GM15510 (cell line): Measurements from ENCODE around the gene IFNG.

Source experiments
- POLR2A ChIP-seq: IDR thresholded peaks from 3 replicates; pipeline ENCODE4 v1.6.1; 2011; ENCODE audit warnings: borderline replicate concordance; ENCODE audit not compliant: insufficient read length; ENCODE audit errors: extremely low read depth

The IFNG gene

GRCh38 chr12:68175557-68176061, 16.1 kb upstream of the IFNG start:
- TF ChIP-seq POLR2A: no peak

GRCh38 chr12:68173792-68174191, 14.3 kb upstream of the IFNG start:
- TF ChIP-seq POLR2A: no peak

- no peak for TF ChIP-seq POLR2A
Observed at GRCh38 chr12:68170726-68171125, 11.2 kb upstream of the IFNG start.

- TF ChIP-seq POLR2A: no peak
Observed at GRCh38 chr12:68169213-68169889, 9.8 kb upstream of the IFNG start.

GRCh38 chr12:68166317-68166831, 6.8 kb upstream of the IFNG start:
- no peak for TF ChIP-seq POLR2A

- TF ChIP-seq POLR2A: no peak
Observed at GRCh38 chr12:68163560-68164081, 4.1 kb upstream of the IFNG start.

- TF ChIP-seq POLR2A: no peak
Observed at GRCh38 chr12:68162374-68162773, 2.8 kb upstream of the IFNG start.

- no peak for TF ChIP-seq POLR2A
Observed at GRCh38 chr12:68158432-68158831, 1.1 kb downstream of the IFNG start.

- TF ChIP-seq POLR2A: no peak
Observed at GRCh38 chr12:68157380-68157779, 2.2 kb downstream of the IFNG start.

GRCh38 chr12:68156636-68157035, 2.9 kb downstream of the IFNG start:
- TF ChIP-seq POLR2A: no peak

- no peak for TF ChIP-seq POLR2A
Observed at GRCh38 chr12:68154779-68155178, 4.8 kb downstream of the IFNG start.

GRCh38 chr12:68148261-68148951, 11.1 kb downstream of the IFNG start:
- TF ChIP-seq POLR2A: no peak

GRCh38 chr12:68140556-68140955, 19.0 kb downstream of the IFNG start:
- TF ChIP-seq POLR2A: no peak

- no peak for TF ChIP-seq POLR2A
Observed at GRCh38 chr12:68139941-68140340, 19.6 kb downstream of the IFNG start.

- no peak for TF ChIP-seq POLR2A
Observed at GRCh38 chr12:68139001-68139400, 20.5 kb downstream of the IFNG start.

GRCh38 chr12:68138480-68138879, 21.1 kb downstream of the IFNG start:
- no peak for TF ChIP-seq POLR2A

- TF ChIP-seq POLR2A: no peak
Observed at GRCh38 chr12:68137335-68137830, 22.2 kb downstream of the IFNG start.

GRCh38 chr12:68135520-68135919, 24.0 kb downstream of the IFNG start:
- TF ChIP-seq POLR2A: no peak
